ENCODE data around the gene PDF.
"Not testable (repeated sequence)": the region's sequence is repeated elsewhere in the genome, so short reads cannot be mapped to it uniquely, and the experiment has no call there.

Gene PDF, protein sequence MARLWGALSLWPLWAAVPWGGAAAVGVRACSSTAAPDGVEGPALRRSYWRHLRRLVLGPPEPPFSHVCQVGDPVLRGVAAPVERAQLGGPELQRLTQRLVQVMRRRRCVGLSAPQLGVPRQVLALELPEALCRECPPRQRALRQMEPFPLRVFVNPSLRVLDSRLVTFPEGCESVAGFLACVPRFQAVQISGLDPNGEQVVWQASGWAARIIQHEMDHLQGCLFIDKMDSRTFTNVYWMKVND

DNA sequence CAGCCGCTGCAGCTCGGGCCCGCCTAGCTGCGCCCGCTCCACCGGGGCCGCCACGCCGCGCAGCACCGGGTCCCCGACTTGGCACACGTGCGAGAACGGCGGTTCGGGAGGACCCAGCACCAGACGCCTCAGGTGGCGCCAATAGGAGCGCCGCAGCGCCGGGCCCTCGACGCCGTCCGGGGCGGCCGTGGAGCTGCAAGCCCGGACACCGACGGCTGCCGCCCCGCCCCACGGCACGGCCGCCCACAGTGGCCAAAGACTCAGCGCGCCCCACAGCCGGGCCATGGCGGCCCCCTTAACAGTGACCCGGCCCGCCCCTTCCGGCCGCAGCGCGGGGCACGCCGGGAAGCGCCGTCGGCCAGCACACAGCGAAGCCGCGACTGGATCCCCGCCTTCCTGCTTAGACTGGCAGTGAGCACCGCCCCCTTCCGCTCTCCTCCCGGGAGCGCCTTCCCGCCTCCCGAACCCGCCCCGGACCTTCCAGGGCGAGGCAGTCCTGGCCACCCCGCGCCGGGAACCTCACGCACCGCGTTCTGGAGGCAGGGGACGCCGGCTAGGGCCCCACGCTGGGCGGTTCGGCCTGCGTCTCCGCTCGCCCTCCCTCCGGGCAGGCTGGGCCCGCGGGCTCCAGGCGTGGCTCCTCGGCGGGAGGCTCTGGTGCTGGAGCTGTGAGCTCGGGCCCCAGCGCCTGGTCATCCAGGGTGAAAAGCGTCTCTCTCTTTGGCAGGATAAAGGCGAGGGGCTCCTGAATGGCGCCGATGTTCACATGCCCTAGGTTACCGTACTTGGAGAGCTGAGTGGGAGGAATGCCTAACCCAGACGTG lies at the start of gene PDF:
PDF (minus strand) TSS at position 303 of the 824 bp plus-strand sequence; CDS start at position 285, 18 bp downstream.
- peak; percentile 97 for DNase-seq

DNA sequence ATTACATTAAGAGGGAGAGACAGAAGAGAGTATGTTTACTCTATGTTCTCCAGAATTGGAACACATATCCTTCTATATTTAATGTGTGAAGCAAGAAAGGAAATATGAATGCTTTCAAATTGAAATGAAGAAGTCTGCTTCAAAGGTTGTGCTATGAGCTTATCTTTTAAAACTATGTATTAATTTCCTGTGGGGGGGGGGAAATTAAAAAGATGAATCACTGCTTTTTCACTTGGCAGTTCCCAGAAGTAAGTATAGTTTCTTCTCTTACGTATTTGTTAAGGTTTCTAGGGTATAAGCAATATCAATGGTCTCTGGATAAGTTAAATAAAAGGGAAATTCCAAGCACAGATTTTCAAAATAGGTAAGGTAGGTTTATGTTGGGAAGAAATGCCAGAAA lies 48.4 kb upstream of the PDF start:
- DNase-seq: no peak

DNA sequence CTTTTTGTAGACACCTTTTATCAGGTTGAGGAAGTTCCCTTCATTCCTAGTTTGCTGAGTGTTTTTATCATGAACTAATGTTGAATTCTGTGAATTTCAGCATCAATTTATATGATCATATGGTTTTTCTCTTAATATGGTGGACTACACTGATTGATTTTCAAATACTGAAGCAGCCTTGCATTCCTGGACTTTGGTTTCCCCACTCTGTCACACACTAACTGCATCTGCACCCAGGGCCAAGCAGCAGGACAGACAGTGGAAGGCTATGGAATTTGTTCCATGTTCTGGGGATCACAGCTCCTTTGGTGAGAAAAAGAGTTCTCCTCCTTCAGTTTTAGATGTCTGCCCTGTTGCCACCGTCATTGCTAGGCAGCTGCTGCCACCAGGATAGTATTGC lies 47.6 kb upstream of the PDF start:
- DNase-seq: no peak

DNA sequence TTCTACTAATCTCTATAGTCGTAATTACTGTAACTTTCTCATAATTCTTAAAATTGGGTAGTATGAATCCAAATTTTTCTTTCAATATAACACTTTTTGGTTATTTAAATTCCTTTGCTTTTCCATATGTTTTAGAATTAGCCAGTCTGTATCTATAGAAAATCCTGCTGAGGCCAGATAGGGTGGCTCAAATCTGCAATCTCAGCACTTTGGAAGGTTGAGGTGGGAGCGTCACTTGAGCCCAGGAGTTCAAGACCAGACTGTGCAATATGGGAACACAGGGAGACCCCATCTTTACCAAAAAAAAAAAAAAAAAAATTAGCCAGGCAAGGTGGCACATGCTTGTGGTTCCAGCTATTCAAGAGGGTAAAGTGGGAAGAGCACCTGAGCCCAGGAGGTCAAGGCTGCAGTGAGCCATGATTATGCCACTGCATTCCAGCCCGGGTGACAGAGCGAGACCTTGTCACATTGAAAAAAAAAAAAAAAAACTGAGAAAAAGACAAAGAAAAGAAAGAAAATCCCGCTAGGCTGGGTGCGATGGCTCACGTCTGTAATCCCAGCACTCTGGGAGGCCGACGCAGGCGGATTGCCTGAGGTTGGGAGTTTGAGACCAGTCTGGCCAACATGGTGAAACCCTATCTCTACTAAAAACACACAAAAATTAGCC lies 46.1 kb upstream of the PDF start:
- no peak for DNase-seq

DNA sequence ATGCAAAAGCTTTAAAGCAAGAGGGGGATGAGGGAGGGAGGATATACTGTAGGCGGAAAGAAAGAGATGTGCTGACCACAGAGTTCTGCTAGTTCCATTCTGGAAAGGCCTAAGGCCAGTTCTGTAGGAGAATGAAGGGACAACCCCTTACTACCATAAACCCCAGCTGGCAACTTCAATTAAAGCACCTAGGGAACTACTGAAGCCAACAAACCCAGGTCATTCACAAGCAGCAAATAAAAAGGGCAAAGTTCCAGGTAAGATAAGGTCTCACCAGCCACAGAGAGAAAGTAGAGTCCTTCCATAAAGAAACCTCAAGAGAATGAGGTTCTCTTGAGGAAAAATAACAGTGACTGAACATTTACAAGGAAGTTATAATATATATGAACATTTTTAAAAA lies 42.6 kb upstream of the PDF start:
- DNase-seq: no peak

DNA sequence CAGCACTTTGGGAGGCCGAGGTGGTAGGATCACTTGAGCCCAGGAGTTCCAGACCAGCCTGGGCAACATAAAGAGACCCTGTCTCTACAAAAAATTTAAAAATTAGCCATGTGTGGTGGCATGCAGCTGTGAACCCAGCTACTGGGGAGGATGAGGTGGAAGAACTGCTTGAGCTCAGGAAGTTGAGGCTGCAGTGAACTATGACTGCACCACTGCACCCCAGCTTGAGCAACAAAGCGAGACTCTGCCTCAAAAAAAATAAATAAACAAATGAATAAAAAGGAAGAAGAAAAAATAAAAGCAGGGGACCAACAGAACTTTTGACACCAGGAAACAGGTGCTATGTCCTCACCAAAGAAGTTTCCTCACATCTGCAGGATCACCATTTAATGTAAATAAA lies 41.2 kb upstream of the PDF start:
- DNase-seq: no peak

DNA sequence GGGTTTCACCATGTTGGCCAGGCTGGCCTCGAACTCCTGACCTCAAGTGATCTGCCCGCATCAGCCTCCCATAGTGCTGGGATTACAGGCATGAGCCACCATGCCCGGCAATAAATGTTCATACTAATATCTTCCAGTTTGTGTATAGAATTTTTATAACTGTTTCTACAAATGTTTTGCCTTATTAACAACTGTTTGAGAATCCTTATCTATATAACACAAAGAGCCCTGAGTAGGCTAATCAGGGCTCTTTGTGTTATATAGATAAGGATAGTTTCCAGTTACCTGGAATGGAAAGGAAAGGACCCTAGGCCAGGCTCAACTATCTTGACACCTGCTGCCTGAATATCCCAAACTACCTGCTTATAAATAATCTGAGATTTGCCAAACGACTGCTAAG lies 38.5 kb upstream of the PDF start:
- no peak for DNase-seq

DNA sequence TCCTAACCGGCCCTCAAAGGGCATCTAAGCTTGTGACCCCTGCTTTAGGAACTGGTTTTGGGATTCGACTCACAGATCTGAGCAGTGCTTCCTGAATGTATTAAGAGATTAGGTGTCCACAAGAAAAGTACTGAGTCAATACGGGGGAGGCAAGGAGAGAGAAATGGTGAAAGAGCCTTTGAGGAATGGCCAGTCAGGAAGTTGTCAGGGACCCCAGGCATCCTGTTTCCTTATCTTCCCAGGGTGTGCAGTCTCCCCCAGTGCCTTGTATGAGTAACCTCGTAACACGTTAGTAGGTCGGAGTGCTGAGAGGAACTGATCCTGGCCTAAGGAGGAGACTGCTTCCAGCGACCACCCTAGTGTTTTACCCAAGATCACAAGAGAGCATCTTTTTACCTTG lies 37.6 kb upstream of the PDF start:
- no peak for DNase-seq

DNA sequence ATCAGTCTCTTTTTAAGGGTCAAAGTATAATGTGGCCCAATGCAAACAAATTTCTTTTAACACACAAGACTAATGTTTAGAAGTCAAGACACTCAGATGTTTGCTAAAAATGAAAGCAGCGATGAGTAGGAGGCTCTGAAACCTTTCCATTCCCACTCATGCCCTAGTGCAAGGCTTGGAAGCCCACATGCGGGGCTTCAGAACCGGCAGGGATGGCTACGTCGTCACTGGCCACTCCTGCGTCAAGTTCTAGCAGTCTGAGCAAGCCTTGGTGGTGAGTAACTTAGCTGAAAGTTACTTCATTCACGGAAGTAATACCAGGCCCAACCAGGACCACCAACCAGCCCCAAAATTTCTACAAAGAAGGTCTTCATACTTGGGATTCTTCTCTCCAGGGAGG lies 36.0 kb upstream of the PDF start:
- no peak for DNase-seq

DNA sequence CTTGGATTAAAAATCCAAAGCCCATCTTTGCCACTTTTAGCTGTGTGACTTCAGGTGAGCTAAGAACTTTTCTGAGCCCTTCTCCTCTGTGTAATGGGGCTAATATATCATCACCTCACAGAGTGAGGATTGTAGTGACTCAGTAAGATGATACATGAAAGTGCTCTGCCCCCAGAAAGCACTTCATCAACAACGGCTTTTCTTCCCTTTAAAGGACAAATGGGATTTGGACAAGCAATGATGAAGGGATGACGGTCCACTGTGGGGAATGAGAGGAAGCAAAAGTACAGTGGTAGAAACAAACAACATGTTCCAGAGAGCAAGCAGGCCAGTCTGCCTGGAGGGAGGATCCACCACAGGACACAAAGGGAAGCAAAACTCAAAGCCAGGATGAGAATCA lies 35.5 kb upstream of the PDF start:
- no peak for DNase-seq

DNA sequence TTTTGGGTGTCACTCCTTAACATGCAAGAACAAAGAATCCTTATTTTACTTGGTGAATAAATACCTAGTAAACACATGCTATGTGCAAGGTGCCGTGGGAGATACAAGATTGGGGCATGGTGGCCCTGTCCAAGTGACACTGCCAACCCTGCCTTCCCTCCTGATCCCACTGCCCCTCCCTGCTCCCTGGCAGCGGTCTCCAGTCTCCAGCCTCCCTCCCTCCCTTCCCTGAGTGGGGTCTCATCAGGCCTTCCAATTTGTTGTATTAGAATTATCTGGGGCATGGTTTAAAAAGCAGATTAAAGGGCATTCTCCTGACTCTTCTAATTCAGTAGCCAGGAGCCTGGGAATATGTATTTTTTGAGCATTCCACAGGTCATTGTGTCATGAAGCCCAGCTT lies 33.7 kb upstream of the PDF start:
- no peak for DNase-seq

DNA sequence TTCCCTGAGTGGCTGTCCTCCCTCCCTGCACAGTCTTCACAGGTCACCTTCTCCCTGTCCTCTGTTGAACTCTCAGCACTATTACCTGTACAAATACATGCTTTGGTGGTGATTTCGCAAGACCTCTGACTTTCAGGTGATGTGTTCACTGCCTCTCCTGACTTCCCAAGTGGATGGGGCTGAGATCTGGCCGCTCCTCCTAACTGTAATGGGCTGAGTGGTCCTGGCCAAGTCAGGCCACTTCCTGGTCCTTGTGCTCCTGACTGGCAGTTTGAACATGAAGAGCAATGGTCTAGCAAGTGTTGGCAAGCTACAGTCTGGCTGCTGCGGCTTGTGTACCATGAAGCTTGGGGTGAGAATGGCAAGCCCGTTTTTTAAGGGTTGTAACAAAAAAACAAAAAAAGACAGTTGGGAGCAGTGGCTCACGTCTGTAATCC lies 32.9 kb upstream of the PDF start:
- DNase-seq: no peak

DNA sequence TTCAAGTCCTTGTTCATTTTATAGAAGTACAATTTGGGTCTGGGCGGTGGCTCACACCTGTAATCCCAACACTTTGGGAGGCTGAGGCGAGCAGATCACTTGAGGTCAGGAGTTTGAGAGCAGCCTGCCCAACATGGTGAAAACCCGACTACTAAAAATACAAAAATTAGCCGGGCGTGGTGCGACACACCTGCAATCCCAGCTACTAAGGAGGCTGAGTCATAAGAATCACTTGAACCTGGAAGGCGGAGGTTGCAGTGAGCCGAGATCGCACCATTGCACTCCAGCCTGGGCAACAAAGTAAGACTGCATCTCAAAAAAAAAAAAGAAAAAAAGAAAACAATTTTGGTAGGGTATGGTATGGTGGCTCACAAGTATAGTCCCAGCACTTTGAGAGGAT lies 29.7 kb upstream of the PDF start:
- not testable (repeated sequence) for DNase-seq

DNA sequence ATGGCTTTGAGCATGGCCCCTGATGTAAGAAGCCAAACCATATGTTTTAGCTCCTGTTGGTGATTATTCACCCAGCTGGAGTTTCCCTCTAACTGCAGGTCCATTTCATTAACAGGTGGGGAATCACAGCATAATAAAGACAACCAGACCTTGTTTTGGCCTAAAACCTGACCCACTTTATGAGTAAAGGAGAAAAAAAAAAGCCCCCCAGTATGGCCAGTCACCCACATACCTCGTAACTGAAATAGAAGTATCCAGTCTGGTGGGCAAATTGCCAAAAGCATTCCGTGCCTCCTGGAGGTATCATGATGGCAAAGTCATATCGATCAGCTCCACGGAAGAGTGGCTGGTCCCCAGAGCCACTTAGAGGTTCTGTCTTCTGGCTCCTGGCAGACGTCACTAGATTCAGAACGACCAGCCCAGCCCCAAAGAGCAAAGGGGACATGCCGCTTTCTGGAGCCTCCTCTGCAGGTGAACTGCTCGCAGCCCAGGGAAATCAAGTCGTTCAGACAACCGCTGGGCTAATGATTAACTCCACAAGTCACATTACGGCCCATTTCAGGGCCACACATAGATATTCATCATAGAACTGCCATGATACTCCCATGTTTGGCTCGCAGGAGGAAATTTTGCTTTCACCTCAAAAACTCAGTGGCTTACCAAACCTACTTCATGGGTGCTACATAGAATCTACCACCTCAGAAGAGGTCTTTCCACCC lies 21.1 kb upstream of the PDF start, which contains the start of gene TMED6:
TMED6 (minus strand) TSS at position 478 of the 719 bp plus-strand sequence; CDS start at position 445, 33 bp downstream.
- DNase-seq: no peak

DNA sequence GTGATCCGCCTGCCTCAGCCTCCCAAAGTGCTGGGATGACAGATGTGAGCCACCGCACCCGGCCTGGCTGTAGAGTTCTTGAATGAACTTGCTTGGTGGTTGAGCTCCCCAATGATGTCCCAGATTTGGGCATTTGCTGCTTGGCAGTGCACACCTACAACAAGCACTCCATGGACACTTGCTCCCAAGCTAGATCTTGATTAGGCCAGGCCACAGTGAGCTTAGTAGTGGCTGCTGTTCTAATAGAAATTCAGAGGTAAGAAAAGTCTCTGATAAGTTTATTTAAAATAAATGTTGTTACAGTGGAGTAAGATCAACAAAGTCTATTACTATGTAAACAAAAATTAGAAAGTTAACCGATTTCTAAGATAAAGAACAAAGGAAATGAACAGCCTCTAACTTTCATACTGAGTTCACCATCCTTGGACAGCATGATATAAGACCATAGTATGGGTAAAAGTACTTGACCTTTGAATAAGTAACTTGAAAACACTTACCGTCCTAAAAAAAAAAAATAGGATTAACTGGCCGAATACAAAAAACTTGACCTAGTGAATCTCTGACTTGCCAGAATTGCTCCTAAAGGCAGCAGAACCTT lies 20.2 kb upstream of the PDF start:
- no peak for DNase-seq

DNA sequence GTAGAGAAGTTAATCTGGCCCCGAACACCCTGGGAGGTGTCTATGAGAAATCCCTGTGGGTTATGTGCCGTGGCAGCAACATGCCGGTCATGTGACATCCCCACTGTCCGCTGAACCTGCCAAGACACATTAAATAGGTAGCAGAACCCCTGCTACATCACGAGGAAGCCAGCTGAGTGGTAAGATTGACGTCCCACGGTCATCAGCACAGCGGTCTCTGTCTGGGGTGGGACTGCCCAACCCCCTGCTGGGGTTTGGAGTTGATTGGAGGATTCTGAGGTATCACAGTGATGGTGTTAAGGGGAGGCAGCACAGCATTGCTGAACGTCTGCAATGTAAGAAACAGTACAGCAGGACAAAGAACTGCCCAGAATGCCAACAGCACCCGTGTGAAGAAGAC lies 19.1 kb upstream of the PDF start:
- DNase-seq: no peak

DNA sequence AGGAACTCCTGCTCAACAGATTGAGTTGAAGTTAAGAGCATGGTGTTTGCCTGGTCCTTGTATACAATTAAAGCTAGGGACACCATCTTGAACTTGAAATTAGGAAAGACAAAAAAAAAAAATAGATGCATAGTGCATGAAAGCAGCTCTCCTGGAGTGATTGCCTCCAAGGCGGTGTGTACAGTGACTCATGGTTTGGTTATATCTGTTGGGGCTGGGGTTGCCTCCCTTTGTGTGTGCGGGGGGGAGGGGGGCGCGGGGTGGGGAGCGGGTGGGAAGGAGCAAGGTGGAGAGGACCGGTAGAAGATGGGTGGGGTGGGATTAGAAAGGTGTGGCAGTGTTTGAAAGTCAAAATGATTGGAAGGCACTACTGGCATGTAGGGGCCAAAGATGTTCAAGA lies 17.8 kb upstream of the PDF start:
- DNase-seq: no peak

DNA sequence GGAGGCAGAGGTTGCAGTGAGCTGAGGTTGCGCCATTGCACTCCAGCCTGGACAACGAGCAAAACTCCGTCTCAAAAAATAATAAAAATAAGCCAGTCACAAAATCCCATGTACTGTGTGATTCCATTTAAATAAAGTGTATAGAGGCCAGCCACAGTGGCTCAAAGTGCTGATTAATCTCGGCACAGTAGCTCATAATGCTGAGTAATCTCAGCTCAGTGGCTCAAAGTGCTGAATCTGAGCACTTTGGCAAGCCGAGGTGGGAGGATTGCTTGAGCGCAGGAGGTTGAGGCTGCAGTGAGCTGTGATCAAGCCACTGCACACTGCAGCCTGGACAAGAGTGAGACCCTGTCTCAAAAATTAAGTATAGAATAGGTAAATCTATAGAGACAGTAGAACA lies 16.3 kb upstream of the PDF start:
- no peak for DNase-seq

DNA sequence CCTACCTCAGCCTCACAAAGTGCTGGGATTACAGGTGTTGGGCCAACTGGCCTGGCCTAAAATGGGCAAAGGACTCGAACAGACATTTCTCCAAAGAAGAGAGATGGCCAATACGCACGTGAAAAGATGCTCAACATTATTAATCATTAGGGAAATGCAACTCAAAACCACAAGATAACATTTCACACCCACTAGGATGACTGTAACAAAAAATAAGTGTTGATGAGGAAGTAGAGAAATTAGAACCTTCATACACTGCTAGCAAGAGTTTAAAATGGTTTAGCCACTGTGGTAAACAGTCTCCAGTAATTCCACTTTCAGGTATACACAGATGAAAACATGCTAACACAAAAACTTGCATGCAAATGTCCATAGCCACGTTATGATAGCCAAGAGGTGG lies 15.5 kb upstream of the PDF start:
- no peak for DNase-seq

DNA sequence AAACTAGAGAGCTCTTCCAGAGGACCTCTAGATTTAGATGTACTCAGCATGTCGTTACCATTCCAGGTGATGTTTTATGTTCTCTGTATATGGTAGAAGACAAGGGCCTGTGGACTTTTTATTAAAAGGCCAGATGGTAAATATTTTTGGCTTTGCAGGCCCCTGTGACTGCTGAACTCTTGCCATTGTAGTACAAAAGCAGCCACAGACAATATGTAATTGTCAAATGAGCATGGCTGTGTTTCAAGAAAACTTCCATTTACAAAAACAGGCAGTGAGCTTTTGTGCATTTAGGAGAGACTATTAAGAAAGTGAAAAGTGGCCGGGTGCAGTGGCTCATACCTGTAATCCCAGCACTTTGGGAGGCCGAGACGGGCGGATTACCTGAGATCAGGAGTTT lies 13.8 kb upstream of the PDF start:
- no peak for DNase-seq

DNA sequence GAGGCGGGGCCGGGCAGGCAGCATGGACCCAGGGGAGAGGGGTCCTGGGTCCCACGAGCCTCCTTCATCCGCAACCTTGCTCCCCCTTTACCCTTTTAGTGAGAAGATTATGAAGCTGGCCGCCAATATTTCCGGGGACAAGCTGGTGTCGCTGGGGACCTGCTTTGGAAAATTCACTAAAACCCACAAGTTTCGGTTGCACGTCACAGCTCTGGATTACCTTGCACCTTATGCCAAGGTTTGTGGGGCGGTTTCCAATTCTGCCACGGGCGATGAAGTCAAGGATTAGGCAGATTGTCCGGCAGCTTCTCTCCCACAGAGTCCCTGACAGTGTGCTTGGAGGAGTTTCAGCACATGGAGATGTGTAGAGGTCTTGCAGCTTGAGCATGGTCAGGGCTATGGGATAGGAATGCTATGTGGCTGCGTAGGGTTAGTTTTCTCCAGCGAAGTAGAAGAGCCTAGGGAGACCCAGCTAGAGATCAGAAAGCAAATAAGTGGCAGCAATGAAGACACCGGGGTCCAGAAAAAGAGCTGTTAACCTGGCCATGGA lies 9.8 kb upstream of the PDF start:
- DNase-seq: no peak

DNA sequence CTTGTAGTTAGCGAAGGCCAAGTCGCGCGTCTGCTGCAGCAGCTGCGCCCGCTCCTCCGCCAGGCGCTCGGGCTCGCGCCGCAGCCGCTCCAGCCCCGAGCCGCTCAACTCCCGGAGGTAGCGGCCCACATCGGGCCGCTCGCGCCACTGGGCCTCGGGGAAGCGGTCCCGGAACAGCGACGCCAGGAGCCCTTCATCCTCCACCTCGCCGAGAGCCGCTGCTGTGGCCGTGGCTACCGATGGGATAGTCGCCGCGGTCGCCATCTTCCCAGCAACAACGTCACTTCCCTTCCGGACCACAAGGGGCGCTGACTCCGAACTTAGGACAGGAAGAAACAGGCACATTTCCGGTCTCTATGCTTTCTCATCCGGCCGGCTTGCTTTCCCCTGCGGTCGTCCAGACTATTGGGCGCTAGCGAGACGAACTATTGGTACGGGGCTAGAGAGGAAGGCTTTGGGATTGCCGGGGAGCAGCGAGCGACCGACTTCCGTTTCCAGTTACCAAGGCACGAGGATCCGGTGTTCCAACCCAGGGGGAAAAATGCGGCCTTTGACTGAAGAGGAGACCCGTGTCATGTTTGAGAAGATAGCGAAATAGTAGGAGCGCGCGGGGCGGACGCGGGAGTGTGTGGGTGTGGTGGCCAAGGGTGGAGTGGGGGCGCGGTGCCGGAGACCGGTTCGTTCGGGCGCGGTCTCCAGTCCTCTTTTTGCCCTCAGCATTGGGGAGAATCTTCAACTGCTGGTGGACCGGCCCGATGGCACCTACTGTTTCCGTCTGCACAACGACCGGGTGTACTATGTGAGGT lies 9.1 kb upstream of the PDF start, which contains the start of the genes COG8 and NIP7:
COG8 (minus strand) TSS at position 276 of the 806 bp plus-strand sequence; CDS start at position 264, 12 bp downstream.
NIP7 (plus strand) TSS at position 484 of the 806 bp plus-strand sequence; CDS start at position 542, 58 bp downstream.
- DNase-seq: peak; percentile 98

Measured in femur (tissue), 1 donor.